HG03460 (cell line): ENCODE results near the gene PRKN.
"Not testable (repeated sequence)": the region's sequence is repeated elsewhere in the genome, so short reads cannot be mapped to it uniquely, and the experiment has no call there.

Experiments used
- ATAC-seq: cut with Tn5 transposase; IDR thresholded peaks from one replicate; pipeline ENCODE4 v1.9.1; 2021; ENCODE audit not compliant: unreplicated experiment

The PRKN gene

GRCh38 chr6:162543221-162543620, 184.3 kb downstream of the PRKN start:
- no peak for ATAC-seq

GRCh38 chr6:162541019-162541601, 186.5 kb downstream of the PRKN start:
- no peak for ATAC-seq

GRCh38 chr6:162539321-162539720, 188.2 kb downstream of the PRKN start:
- no peak for ATAC-seq

DNA sequence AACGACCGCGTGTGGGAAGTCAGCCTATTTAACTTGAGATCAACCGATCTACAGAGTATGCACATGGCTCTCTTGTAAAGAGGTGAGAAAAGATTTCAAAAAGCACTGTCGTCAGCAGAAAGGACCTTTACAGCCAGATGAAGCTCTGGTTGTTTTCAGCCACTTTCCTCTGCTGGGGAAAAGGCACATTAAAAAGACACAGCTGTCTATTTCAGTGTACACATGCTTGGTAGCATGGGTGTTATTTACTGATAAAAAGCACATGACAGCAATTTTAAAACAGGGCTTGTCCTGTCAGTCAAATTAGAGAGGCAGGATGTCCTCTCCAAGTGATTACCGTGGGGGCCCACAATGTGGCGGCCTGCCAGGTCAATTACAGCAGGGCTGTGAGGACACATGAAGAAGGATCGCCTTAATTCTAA, 188.9 kb downstream of the PRKN start:
- ATAC-seq = no peak

- ATAC-seq = no peak
These were observed 194.6 kb downstream of the PRKN start for GRCh38 chr6:162533009-162533400.

- ATAC-seq = no peak
These were observed 195.1 kb downstream of the PRKN start for GRCh38 chr6:162532283-162533008.

DNA sequence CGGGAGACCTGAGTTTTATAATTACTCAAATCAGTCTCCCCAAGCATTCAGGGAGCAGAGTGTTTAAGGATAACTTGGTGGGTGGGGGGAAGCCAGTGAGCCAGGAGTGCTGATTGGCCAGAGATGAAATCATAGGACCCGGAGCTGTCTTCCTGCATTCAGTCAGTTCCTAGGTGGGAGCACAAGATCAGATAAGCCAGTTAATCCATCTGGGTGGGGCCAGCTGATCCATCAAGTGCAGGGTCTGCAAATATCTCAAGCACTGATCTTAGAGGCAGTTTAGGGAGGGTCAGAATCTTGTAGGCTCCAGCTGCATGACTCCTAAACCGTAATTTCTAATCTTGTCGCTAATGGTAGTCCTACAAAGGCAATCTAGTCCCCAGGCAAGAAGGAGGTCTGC, 196.2 kb downstream of the PRKN start:
- not testable (repeated sequence) for ATAC-seq

- ATAC-seq = no peak
These were observed 199.0 kb downstream of the PRKN start for GRCh38 chr6:162528538-162528937.

- ATAC-seq = no peak
These were observed 200.6 kb downstream of the PRKN start for GRCh38 chr6:162526960-162527359.

GRCh38 chr6:162525181-162525580, 202.4 kb downstream of the PRKN start:
- ATAC-seq = no peak

- no peak for ATAC-seq
These were observed 214.8 kb downstream of the PRKN start for GRCh38 chr6:162512744-162513143.

- ATAC-seq = no peak
These were observed 230.2 kb downstream of the PRKN start for GRCh38 chr6:162497389-162497788.

- no peak for ATAC-seq
These were observed 233.6 kb downstream of the PRKN start for GRCh38 chr6:162493917-162494316.

DNA sequence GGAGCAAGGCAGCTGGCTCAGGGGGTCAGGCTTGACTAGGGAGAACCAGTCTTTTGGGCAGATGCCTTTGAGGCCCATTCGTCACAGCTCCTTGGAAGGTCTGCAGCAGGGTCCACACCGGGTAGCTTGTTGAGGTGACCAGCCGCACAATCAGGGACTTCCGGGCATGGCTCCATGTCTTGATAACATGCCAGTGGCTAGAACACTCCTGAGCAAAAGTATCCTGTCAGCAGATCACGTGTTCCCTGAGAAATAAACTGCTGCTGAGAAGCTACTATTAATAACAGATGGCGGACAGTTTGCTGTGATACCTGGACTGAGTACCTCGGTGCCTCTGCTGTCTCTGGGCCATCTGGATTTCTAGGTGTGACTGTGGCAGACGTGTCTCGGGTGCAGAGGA, 235.9 kb downstream of the PRKN start:
- ATAC-seq = no peak

DNA sequence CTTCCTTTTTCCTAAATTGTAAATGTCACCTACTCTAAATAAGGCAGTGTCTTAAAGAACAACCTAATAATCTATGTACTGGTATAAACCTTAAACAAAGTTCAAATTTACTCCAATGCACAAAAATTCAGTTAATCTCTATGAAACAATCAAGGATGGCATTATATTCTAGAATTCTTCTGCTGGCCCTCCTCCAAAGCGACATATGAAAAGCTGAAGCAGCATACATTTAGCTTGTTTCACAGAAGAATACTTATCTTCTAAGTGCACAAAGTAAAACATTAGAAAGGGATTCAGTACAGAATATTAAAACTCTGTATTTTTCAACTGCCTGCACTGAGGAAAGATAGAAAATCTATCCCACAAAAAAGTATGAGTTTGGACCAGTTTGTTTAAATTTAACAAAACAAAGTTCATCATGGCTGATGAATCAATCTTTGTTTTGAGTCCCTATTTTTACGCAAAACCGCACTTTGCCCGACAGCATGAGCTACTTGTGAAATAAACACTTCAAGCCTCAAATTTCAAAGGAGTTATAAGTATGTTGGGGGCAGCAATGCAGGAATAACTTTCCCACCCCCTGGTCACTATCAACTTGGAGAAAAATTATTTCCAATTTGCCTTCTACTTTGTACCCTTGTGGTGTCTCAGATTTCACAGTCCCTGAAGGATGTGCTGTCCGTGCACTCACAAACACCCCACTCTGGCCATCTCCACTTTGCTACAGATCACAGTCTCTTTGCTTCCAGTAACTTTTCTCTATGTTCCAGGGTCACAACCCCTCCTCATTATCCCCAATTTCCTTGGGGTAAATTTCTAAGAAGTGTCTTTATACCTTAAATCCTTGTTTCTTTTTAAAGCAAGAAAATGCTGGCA, 238.2 kb downstream of the PRKN start:
- ATAC-seq = no peak

DNA sequence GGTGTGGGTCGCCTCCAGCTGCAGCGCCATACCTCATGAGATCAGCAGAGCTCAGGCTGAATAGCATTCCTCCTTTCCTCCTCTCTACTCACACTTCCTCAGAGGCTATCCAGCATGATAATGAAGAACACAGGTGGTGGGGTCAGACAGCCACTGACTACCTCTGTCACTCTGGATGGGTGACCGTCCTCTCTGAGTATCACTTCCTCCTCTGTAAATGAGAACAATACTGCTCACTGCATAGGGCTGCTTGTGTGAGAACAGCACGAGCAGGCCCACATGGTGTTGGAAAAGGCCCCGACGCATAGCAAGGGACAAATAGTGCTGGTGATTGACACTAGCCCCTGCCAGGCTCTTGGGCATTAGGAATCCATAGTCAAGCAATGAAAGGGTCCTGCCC, 239.1 kb downstream of the PRKN start:
- ATAC-seq = no peak

DNA sequence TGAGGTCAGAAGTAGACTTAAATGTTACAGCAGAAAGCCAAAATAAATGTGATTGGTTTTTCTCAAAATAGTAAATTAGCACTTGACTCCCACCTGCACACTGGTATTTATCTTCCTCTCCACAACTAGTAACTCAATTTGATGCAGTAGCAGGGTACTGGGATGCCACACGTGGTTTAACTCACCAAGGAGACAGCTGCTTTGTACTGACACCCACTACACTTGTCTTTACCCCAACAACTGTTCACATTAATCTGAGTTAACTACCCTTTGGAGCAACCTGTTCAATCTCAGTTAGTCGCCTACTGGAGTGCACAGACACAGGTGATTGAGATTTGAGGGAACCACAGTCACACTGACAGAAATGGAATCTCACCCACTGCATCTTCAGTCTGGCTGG, 242.1 kb downstream of the PRKN start:
- no peak for ATAC-seq

DNA sequence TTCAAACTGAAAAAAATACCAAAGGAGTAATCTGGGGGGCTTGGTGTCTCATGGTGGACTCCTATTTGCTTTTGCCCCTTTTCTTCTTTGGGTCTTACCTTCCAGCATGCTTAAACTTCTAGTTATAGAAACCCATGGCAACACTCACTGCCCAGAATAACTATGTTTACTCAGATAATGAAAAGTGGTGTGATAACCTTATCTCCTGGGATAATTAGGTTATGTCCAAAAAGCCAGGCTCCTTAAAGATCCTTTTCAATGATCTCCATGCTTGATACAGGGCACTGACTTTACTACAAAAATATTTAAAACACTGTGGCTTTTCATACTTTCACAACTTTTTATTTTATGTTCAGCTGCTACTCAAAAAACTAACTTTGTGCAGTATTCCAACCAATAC, 245.6 kb downstream of the PRKN start:
- no peak for ATAC-seq

DNA sequence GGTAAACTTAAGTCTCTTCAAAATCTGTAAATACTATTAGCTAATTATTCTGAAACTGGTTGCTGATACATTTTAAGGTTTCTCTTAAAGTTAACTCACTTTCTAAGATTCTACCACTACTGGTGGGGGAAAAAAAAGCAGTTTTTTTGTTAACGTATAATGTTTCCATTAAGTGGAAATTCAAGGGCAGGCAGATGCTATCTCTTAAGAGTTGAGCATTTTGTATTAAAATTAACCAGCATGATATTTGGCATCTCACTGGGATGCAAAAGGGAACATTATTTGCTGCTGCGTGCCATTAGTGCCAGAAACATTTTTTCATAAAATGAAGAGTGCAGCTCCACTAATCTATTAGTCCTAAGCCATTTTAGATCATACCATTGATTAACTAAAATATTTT, 246.2 kb downstream of the PRKN start:
- no peak for ATAC-seq

DNA sequence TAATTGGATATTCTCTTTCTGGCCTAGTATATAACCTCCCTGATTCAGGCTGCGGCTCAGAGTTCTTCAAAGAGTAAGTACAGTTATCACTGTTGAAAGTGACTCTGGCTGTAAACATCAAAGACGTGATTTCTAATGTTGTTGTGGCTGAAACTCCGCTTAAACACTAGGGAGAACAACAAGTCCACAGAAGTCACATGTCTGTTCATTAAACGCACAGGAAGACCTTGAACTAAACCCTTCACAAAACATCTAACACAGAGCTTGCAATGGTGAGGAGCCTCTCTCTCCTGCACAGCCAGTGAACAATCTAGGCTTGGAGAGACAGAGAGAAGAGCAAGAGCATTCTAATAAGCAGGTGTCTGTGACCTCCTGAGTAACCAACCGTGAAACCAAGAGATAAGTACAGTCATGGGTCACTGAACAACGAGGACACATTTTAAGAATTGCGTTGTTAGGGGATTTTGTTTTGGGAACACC, 249.3 kb downstream of the PRKN start:
- no peak for ATAC-seq

DNA sequence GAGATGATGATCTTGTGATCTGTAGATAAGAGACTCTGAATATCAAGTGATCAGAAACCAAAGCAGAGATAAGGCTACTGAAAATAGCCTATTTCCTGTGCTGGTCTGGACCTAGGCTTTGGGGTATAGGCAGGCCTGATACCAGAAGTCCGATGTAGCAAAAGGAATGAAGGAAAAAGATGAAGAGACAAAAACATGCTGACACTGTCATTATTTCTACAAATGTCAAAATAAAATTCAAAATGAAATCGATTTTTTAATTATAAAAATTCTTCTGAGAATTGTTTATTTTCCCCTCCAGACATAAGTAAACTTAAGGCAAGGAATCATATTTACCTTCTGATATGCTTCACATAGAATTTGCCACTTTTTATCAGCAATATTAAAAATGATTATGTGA, 252.8 kb downstream of the PRKN start:
- no peak for ATAC-seq

GRCh38 chr6:162471842-162472241, 255.7 kb downstream of the PRKN start:
- no peak for ATAC-seq
